Neural progenitor cell (in vitro differentiated cells): ENCODE data around the gene TBL2. TPM values are rescaled to one million over a fixed set of nuclear protein-coding genes. Genes with fewer than 3 reads are reported as not detected.
"Not testable (repeated sequence)": the region's sequence is repeated elsewhere in the genome, so short reads cannot be mapped to it uniquely, and the experiment has no call there.

ENCODE experiments used
- DNase-seq: peaks from one replicate; pipeline ENCODE4 v3.0.0-alpha.2; 2016; ENCODE audit warnings: low spot score
- H2AFZ ChIP-seq: fragments of 200-600 bp; sonication (generic); replicated peaks from 2 replicates; pipeline ENCODE4 v1.6.1; 2016; ENCODE audit warnings: antibody characterized with exemption
- H3F3A ChIP-seq: fragments of 200-600 bp; sonication (generic); 2 replicates; pipeline ENCODE4 v1.6.1; 2016; ENCODE audit warnings: antibody characterized with exemption, low read depth
- H3K27ac ChIP-seq: fragments of 200-600 bp; sonication (generic); 2 replicates; pipeline ENCODE4 v1.5.1; 2016; ENCODE audit warnings: mild to moderate bottlenecking
- H3K27me3 ChIP-seq: fragments of 200-600 bp; sonication (generic); 2 replicates; pipeline ENCODE4 v1.6.1; 2016; ENCODE audit warnings: mild to moderate bottlenecking, moderate library complexity
- H3K36me3 ChIP-seq: fragments of 200-600 bp; sonication (generic); 2 replicates; pipeline ENCODE4 v1.5.1; 2016
- H3K4me1 ChIP-seq: fragments of 200-600 bp; sonication (generic); 2 replicates; pipeline ENCODE4 v1.6.1; 2016; ENCODE audit warnings: mixed run types
- H3K4me2 ChIP-seq: fragments of 200-600 bp; sonication (generic); 2 replicates; pipeline ENCODE4 v1.6.1; 2016
- H3K4me3 ChIP-seq: fragments of 200-600 bp; sonication (generic); 2 replicates; pipeline ENCODE4 v1.5.1; 2016
- H3K79me2 ChIP-seq: fragments of 200-600 bp; sonication (generic); 2 replicates; pipeline ENCODE4 v1.6.1; 2016; ENCODE audit warnings: low read depth
- H3K9ac ChIP-seq: fragments of 200-600 bp; sonication (generic); 2 replicates; pipeline ENCODE4 v1.6.1; 2016
- H3K9me3 ChIP-seq: fragments of 200-600 bp; sonication (generic); 2 replicates; pipeline ENCODE4 v1.5.1; 2016; ENCODE audit warnings: low read depth
- H4K20me1 ChIP-seq: fragments of 200-600 bp; sonication (generic); 2 replicates; pipeline ENCODE4 v1.6.1; 2016; ENCODE audit warnings: low read depth
- H3K27ac Mint-ChIP-seq: 3 replicates; pipeline ENCODE4 v1.8.0; 2021; ENCODE audit warnings: mixed read lengths
- H3K27me3 Mint-ChIP-seq: 2 replicates; pipeline ENCODE4 v1.8.0; 2022; ENCODE audit warnings: low read depth, mild to moderate bottlenecking, inconsistent platforms, moderate library complexity, mixed read lengths; ENCODE audit not compliant: insufficient read depth
- H3K36me3 Mint-ChIP-seq: 3 replicates; pipeline ENCODE4 v1.8.0; 2021; ENCODE audit warnings: mixed read lengths
- H3K4me1 Mint-ChIP-seq: 3 replicates; pipeline ENCODE4 v1.8.0; 2021; ENCODE audit warnings: mixed read lengths
- H3K4me3 Mint-ChIP-seq: 3 replicates; pipeline ENCODE4 v1.8.0; 2021; ENCODE audit warnings: mild to moderate bottlenecking, moderate library complexity, mixed read lengths
- H3K9me3 Mint-ChIP-seq: 3 replicates; pipeline ENCODE4 v1.8.0; 2020; ENCODE audit warnings: mixed read lengths
- EZH2 ChIP-seq: fragments of 200-600 bp; sonication (generic); IDR thresholded peaks from 2 replicates; pipeline ENCODE4 v1.6.1; 2017; ENCODE audit warnings: antibody characterized with exemption, mild to moderate bottlenecking, moderate library complexity
- EZH2phosphoT487 ChIP-seq: fragments of 200-600 bp; sonication (generic); IDR thresholded peaks from 2 replicates; pipeline ENCODE4 v1.6.1; 2017; ENCODE audit warnings: antibody characterized with exemption
- total RNA-seq: library from RNA; depleted of rRNA; stranded (reverse); fragments of >200 nt; gene quantifications from 2 replicates; pipeline ENCODE4 v1.2.3, GENCODE V29; 2015; ENCODE audit warnings: low replicate concordance
- TF ChIP-seq, protein P1 (sequence below): fragments of 200-600 bp; sonication (generic); IDR thresholded peaks from 2 replicates; pipeline ENCODE4 v1.5.1; 2017; ENCODE audit warnings: antibody characterized with exemption, mild to moderate bottlenecking

TBL2 gene
- total RNA-seq, 1 donor from 2014 or later: 29.0 TPM

DNA sequence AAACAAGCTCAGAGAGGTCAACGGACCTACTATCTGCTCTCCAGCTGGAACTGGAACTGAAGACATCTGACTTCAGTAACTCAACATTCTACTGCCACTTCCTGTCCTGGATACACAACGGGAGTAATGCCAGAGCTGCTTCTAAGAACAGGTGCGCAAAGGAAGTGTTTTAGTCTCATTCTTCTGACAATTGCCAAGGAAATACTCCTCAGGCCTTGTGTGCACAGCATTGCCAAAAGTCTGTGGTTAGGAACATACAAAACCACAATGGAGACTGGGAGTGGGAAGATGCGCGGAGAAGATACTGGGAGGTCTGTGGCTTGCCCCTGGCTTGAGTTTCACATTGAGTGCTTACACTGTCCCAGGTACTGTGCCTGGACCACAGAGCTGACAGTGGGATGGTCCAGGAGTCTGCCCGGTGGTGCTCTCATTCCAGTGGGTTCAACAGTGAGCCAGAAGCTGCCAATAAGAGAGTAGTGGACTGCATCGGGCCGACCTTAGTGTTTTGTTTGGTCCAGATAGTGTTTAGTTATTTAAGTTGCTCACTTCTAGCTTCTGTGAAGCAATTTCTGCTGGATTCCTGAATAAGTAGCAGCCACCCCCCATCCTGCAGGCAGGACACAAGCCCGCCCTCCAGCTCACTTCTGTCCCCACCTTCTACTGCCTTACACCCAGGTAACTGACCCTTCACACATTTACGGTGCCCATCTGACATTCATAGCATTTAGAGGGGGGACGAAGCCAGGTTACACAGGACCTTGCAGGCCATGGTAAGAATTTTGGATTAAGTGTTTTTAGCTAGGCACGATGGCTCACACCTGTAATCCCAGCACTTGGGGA is 10.3 kb downstream of the TBL2 start:
- H3K27me3 ChIP-seq: peaks cover 6% of the 10 kb centered on the region
- H3F3A ChIP-seq: peaks cover 20% of the 10 kb centered on the region
- no peak overlapping the region for H3K9ac ChIP-seq
- H3K9me3 ChIP-seq: no peaks in the 10 kb centered on the region
- Mint-ChIP-seq H3K36me3 (peaks cover 8% of the 10 kb centered on the region), H3K27ac (no peak overlapping the region), H3K27me3 (peaks cover 4% of the 10 kb centered on the region), H3K9me3 (no peaks in the 10 kb centered on the region), H3K4me1 (peaks cover 5% of the 10 kb centered on the region), H3K4me3 (no peak overlapping the region)
- no peak for DNase-seq
- no peak overlapping the region for H3K4me3 ChIP-seq
- H3K4me1 ChIP-seq: no peaks in the 10 kb centered on the region
- no peak overlapping the region for H3K4me2 ChIP-seq
- TF ChIP-seq, protein P1, sequence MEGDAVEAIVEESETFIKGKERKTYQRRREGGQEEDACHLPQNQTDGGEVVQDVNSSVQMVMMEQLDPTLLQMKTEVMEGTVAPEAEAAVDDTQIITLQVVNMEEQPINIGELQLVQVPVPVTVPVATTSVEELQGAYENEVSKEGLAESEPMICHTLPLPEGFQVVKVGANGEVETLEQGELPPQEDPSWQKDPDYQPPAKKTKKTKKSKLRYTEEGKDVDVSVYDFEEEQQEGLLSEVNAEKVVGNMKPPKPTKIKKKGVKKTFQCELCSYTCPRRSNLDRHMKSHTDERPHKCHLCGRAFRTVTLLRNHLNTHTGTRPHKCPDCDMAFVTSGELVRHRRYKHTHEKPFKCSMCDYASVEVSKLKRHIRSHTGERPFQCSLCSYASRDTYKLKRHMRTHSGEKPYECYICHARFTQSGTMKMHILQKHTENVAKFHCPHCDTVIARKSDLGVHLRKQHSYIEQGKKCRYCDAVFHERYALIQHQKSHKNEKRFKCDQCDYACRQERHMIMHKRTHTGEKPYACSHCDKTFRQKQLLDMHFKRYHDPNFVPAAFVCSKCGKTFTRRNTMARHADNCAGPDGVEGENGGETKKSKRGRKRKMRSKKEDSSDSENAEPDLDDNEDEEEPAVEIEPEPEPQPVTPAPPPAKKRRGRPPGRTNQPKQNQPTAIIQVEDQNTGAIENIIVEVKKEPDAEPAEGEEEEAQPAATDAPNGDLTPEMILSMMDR: no peak
- TF ChIP-seq EZH2phosphoT487 (no peak), EZH2 (no peak)
- no peaks in the 10 kb centered on the region for H3K36me3 ChIP-seq
- H2AFZ ChIP-seq: no peak overlapping the region
- peaks cover 3% of the 10 kb centered on the region for H4K20me1 ChIP-seq
- H3K27ac ChIP-seq: no peak overlapping the region
- no peaks in the 10 kb centered on the region for H3K79me2 ChIP-seq

DNA sequence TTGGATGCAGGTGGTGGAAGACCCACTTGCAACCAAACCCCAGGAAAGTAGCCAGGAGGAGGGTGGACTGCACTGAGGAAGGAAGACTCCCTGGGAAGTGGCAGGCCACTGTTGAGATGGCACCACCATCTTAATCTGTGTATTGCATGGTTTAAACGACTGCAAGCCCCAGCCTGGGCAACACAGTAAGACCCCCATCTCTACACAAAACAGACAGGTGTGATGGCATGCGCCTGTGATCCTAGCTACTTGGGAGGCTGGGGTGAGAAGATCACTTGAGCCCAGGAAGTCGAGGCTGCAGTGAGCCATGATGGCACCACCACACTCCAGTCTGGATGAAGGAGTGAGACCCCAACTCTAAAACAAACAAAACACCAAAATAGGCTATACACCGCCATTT is 11.2 kb downstream of the TBL2 start:
- Histone ChIP-seq H3F3A (peaks cover 20% of the 10 kb centered on the region), H2AFZ (no peak overlapping the region), H3K9me3 (no peaks in the 10 kb centered on the region), H3K79me2 (no peaks in the 10 kb centered on the region), H3K9ac (no peak overlapping the region), H3K4me2 (no peak overlapping the region), H4K20me1 (peaks cover 3% of the 10 kb centered on the region), H3K4me3 (no peak overlapping the region), H3K27me3 (peaks cover 6% of the 10 kb centered on the region), H3K36me3 (no peaks in the 10 kb centered on the region), H3K27ac (no peak overlapping the region), H3K4me1 (no peaks in the 10 kb centered on the region)
- Mint-ChIP-seq H3K9me3 (peaks cover 5% of the 10 kb centered on the region), H3K27me3 (peaks cover 4% of the 10 kb centered on the region), H3K27ac (no peak overlapping the region), H3K4me3 (no peak overlapping the region), H3K36me3 (peaks cover 1% of the 10 kb centered on the region), H3K4me1 (peaks cover 5% of the 10 kb centered on the region)
- TF ChIP-seq EZH2phosphoT487 (no peak), EZH2 (no peak)
- TF ChIP-seq, protein P1: no peak
- no peak for DNase-seq

GRCh38 chr7:73566431-73566830 is 11.9 kb downstream of the TBL2 start:
- H3K4me3 Mint-ChIP-seq: peak overlapping the region; percentile 54
- H3K36me3 ChIP-seq, H3K4me1 Mint-ChIP-seq, H3K36me3 Mint-ChIP-seq, H3K4me1 ChIP-seq, H3K27ac Mint-ChIP-seq, H3K27ac ChIP-seq, H3K4me2 ChIP-seq, H3K4me3 ChIP-seq, H3K27me3 Mint-ChIP-seq, H3K9me3 Mint-ChIP-seq, H3K9ac ChIP-seq, H2AFZ ChIP-seq, H3K9me3 ChIP-seq, DNase-seq, H4K20me1 ChIP-seq, H3K27me3 ChIP-seq, H3K79me2 ChIP-seq: not testable (repeated sequence)
- peaks cover 20% of the 10 kb centered on the region for H3F3A ChIP-seq

DNA sequence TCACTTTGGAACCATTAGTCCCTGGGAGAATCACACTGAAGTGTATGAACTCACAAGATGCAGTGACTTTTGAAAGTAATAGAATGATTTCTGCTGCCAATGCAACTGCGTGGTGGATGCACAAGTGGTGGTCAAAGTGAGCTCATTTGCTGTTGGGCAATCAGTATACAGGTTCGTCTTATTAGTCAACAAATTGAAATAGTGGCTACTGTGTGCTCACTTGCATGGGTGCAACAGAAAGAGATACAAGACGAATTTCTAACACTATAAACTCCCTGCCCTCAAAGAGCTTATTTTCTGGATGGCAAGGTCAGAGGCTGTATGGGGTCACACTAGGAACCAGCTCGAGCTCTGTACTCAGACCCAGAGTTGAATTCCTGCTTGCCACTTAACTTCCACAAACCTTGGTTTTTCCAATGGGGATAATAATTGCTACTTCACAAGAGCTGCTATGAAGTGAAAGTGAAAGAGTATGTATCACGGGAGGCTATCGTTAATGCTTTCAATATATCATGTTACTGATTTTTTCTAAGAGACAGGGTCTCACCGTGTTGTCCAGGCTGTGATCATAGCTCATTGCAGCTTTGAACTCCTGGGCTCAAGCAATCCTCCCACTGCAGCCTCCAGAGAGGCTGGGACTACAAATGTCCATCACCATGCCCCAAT is 12.6 kb downstream of the TBL2 start:
- peaks cover 8% of the 10 kb centered on the region for H3K27me3 ChIP-seq
- TF ChIP-seq EZH2phosphoT487 (no peak), EZH2 (no peak)
- TF ChIP-seq, protein P1: no peak
- peaks cover 20% of the 10 kb centered on the region for H3F3A ChIP-seq
- Mint-ChIP-seq H3K4me1 (peaks cover 5% of the 10 kb centered on the region), H3K9me3 (peaks cover 5% of the 10 kb centered on the region), H3K27ac (no peak overlapping the region), H3K36me3 (peaks cover 1% of the 10 kb centered on the region), H3K27me3 (peaks cover 9% of the 10 kb centered on the region), H3K4me3 (no peak overlapping the region)
- H3K4me1 ChIP-seq: no peaks in the 10 kb centered on the region
- H3K9me3 ChIP-seq: no peaks in the 10 kb centered on the region
- no peaks in the 10 kb centered on the region for H3K79me2 ChIP-seq
- H3K4me2 ChIP-seq: no peak overlapping the region
- H3K36me3 ChIP-seq: no peaks in the 10 kb centered on the region
- H3K27ac ChIP-seq: no peak overlapping the region
- H4K20me1 ChIP-seq: peaks cover 3% of the 10 kb centered on the region
- H2AFZ ChIP-seq: no peak overlapping the region
- no peak for DNase-seq
- no peak overlapping the region for H3K9ac ChIP-seq
- no peak overlapping the region for H3K4me3 ChIP-seq
